Colonic mucosa (tissue), 4 donors: ENCODE data around the gene FRS2. TPM values are rescaled to one million over a fixed set of nuclear protein-coding genes. Genes with fewer than 3 reads are reported as not detected.

Source experiments
- DNase-seq: peaks from one replicate; pipeline ENCODE4 v3.0.0-alpha.2; 2020
- H3K27ac ChIP-seq: fragments of 200-600 bp; one replicate; pipeline ENCODE4 v1.8.0; 2021
- H3K27me3 ChIP-seq: fragments of 200-600 bp; one replicate; pipeline ENCODE4 v1.8.0; 2021
- H3K36me3 ChIP-seq: fragments of 200-600 bp; one replicate; pipeline ENCODE4 v1.8.0; 2021
- H3K4me1 ChIP-seq: fragments of 200-600 bp; one replicate; pipeline ENCODE4 v1.8.0; 2021; ENCODE audit warnings: mild to moderate bottlenecking
- H3K4me3 ChIP-seq: fragments of 200-600 bp; one replicate; pipeline ENCODE4 v1.8.0; 2021
- H3K9ac ChIP-seq, 2 donors: one replicate each; pipeline ENCODE4 v1.7.0; 2013; ENCODE audit warnings: control low read depth in 2 of 2, low read depth in 2 of 2, low read length in 2 of 2
- H3K9me3 ChIP-seq: fragments of 200-600 bp; one replicate; pipeline ENCODE4 v1.8.0; 2021
- CTCF ChIP-seq: fragments of 200-600 bp; IDR thresholded peaks from one replicate; pipeline ENCODE4 v1.8.0; 2022; ENCODE audit warnings: antibody characterized with exemption, mild to moderate bottlenecking
- intact Hi-C: fragments of 100-400 bp; cut with DNase I; formaldehyde crosslinking; loops from one replicate; pipeline ENCODE4 v1.14.1; 2022
- total RNA-seq, 2 donors: library from RNA; stranded (reverse); fragmentation: NEBNext Ultra II Directional in 1 of 2; extraction: Animal tissue kit (Norgen Biotek cat#: 25700) in 1 of 2; gene quantifications; one replicate each; pipeline ENCODE4 v1.2.1, GENCODE V29; 2021
- donor health status: healthy.
- donor health status: DM: no; HTN: no; CAD: no.
- donor health status: DM: no; HTN: no; CAD: no.

Gene FRS2
- total RNA-seq, 2 donors from 2014 or later = 22.4 to 28.4 TPM

GRCh38 chr12:69524331-69524630 is 54.1 kb downstream of the FRS2 start:
- TF ChIP-seq CTCF = no peak
- H3K27ac ChIP-seq = no peak overlapping the region
- H3K9ac ChIP-seq = no peak overlapping the region
- H3K4me3 ChIP-seq = no peak overlapping the region
- intact Hi-C loops = no loop called here
- no peaks in the 10 kb centered on the region for H3K9me3 ChIP-seq
- H3K4me1 ChIP-seq = no peaks in the 10 kb centered on the region
- DNase-seq = no peak
- H3K36me3 ChIP-seq = no peaks in the 10 kb centered on the region
- no peaks in the 10 kb centered on the region for H3K27me3 ChIP-seq

- Histone ChIP-seq H3K27ac (no peak overlapping the region), H3K9me3 (no peaks in the 10 kb centered on the region), H3K4me1 (no peaks in the 10 kb centered on the region), H3K36me3 (no peaks in the 10 kb centered on the region), H3K27me3 (no peaks in the 10 kb centered on the region), H3K9ac (no peak overlapping the region), H3K4me3 (no peak overlapping the region)
- intact Hi-C loops = no loop called here
- no peak for DNase-seq
- no peak for TF ChIP-seq CTCF
These were observed 54.7 kb downstream of the FRS2 start for GRCh38 chr12:69524755-69525469.

- no peak overlapping the region for H3K27ac ChIP-seq
- H3K9ac ChIP-seq = no peak overlapping the region
These were observed 57.5 kb downstream of the FRS2 start for GRCh38 chr12:69527506-69528272.

GRCh38 chr12:69529021-69529420 is 58.8 kb downstream of the FRS2 start:
- no peak for TF ChIP-seq CTCF

More at GRCh38 chr12:69527506-69528272, 57.5 kb downstream of the FRS2 start:
- H3K4me3 ChIP-seq = no peak overlapping the region
- H3K36me3 ChIP-seq = no peaks in the 10 kb centered on the region
- H3K9me3 ChIP-seq = no peaks in the 10 kb centered on the region
- DNase-seq = no peak
- TF ChIP-seq CTCF = no peak
- intact Hi-C loops = no loop called here
- no peaks in the 10 kb centered on the region for H3K4me1 ChIP-seq
- no peaks in the 10 kb centered on the region for H3K27me3 ChIP-seq

GRCh38 chr12:69533844-69534243 is 63.7 kb downstream of the FRS2 start:
- H3K36me3 ChIP-seq = no peaks in the 10 kb centered on the region
- H3K27ac ChIP-seq = no peak overlapping the region
- H3K27me3 ChIP-seq = no peaks in the 10 kb centered on the region
- intact Hi-C loops = no loop called here
- no peak for DNase-seq
- H3K9me3 ChIP-seq = no peaks in the 10 kb centered on the region
- no peak for TF ChIP-seq CTCF
- no peaks in the 10 kb centered on the region for H3K4me1 ChIP-seq
- no peak overlapping the region for H3K4me3 ChIP-seq
- H3K9ac ChIP-seq = no peak overlapping the region

More at GRCh38 chr12:69529021-69529420, 58.8 kb downstream of the FRS2 start:
- no peak overlapping the region for H3K4me3 ChIP-seq
- no peak overlapping the region for H3K9ac ChIP-seq
- DNase-seq = no peak
- intact Hi-C loops = no loop called here
- H3K27ac ChIP-seq = no peak overlapping the region
- no peaks in the 10 kb centered on the region for H3K9me3 ChIP-seq
- no peaks in the 10 kb centered on the region for H3K27me3 ChIP-seq
- no peaks in the 10 kb centered on the region for H3K36me3 ChIP-seq
- H3K4me1 ChIP-seq = no peaks in the 10 kb centered on the region
